ENCODE results near the gene EDIL3.

- TF ChIP-seq CTCF (IDR thresholded peaks at IDR 0.05) (no peak), POLR2A (IDR thresholded peaks at IDR 0.05) (no peak), POLR2AphosphoS5 (IDR thresholded peaks at IDR 0.05) (no peak)
Observed at GRCh38 chr5:84361572-84361971, 23.1 kb downstream of the EDIL3 start.

Measured in prostate gland (tissue), 2 donors.